GM12865 (cell line): ENCODE measurements around the gene USP21.

Experiments used
- DNase-seq: peaks from one replicate; pipeline ENCODE4 v3.0.0; 2010; ENCODE audit warnings: low read depth
- H3K4me3 ChIP-seq: 2 replicates; pipeline ENCODE4 v1.5.1; 2011; ENCODE audit warnings: mild to moderate bottlenecking, low read depth, low read length, control low read depth
- TF ChIP-seq, protein P1 (sequence below): IDR thresholded peaks from 2 replicates; pipeline ENCODE4 v1.5.1; 2011; ENCODE audit warnings: low read length, control low read depth, low read depth, inconsistent platforms; ENCODE audit not compliant: insufficient read depth; ENCODE audit errors: missing control alignments

USP21 gene

DNA sequence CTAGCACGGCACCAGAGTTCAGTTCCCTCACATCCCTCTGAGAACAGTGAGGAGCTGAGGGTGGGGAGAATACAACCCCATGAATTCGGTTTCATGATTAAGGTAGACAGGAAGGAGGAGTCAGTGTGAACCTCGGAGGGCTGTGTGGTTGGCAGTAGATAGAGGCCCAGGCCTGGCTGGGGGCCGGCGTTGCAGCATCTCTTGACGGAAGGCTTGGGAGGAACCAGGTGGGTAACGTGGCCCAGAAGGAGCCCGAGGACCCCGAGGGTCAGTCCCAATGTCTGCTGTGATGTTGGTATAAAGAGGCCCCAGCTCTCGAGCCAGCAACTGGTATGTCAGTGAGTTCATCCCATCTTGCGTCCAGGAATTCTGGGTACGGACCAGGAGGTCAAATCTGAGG is 12.4 kb downstream of the USP21 start:
- TF ChIP-seq, protein P1, sequence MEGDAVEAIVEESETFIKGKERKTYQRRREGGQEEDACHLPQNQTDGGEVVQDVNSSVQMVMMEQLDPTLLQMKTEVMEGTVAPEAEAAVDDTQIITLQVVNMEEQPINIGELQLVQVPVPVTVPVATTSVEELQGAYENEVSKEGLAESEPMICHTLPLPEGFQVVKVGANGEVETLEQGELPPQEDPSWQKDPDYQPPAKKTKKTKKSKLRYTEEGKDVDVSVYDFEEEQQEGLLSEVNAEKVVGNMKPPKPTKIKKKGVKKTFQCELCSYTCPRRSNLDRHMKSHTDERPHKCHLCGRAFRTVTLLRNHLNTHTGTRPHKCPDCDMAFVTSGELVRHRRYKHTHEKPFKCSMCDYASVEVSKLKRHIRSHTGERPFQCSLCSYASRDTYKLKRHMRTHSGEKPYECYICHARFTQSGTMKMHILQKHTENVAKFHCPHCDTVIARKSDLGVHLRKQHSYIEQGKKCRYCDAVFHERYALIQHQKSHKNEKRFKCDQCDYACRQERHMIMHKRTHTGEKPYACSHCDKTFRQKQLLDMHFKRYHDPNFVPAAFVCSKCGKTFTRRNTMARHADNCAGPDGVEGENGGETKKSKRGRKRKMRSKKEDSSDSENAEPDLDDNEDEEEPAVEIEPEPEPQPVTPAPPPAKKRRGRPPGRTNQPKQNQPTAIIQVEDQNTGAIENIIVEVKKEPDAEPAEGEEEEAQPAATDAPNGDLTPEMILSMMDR, result no peak
- no peak overlapping the region for H3K4me3 ChIP-seq
- no peak for DNase-seq

DNA sequence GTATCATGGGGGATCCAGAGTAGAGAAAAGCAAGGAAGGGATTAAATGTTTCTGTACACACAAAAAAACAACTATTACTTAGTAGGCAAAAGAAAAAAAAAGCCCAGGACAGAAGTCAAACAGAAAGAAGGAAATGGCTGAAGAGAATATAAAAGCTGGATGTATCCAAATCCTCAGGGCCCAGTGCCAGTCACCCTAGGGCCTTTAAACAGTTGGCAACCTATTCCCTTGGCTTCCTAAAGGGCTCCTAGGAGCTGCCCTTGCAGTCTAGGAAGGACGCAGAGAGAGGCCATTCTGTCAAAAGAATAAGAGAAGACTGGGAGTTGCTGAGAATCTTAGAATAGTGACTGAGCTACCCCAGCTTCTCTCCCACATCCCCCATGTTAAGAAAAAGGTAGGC is 13.0 kb downstream of the USP21 start:
- TF ChIP-seq, protein P1, result no peak
- no peak overlapping the region for H3K4me3 ChIP-seq
- no peak for DNase-seq

GRCh38 chr1:161172776-161173376 is 13.6 kb downstream of the USP21 start:
- DNase-seq, result no peak
- TF ChIP-seq, protein P1, result no peak
- H3K4me3 ChIP-seq, result no peak overlapping the region

DNA sequence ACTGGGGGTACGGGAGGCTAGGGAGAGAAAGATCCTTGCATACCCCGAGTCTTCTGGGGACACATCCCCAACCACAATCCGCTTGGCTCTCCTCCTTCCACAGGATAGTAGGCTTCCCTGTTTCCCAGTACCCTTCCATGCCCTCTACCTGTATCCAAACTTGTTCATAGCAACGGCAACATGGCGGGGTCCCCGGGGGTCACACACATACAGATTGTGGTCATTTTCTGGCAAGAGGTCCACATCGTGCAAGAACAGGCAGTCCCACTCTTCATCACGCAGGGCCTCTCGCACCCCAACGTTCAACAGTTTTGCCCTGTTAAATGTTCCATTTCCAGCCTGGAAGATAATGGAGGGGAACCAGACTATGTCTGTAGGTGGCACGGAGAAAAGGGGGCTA is 14.4 kb downstream of the USP21 start:
- DNase-seq, result no peak
- H3K4me3 ChIP-seq, result no peak overlapping the region
- TF ChIP-seq, protein P1, result no peak

GRCh38 chr1:161174911-161175310 is 15.6 kb downstream of the USP21 start:
- TF ChIP-seq, protein P1, result no peak
- DNase-seq, result no peak
- H3K4me3 ChIP-seq, result no peak overlapping the region

DNA sequence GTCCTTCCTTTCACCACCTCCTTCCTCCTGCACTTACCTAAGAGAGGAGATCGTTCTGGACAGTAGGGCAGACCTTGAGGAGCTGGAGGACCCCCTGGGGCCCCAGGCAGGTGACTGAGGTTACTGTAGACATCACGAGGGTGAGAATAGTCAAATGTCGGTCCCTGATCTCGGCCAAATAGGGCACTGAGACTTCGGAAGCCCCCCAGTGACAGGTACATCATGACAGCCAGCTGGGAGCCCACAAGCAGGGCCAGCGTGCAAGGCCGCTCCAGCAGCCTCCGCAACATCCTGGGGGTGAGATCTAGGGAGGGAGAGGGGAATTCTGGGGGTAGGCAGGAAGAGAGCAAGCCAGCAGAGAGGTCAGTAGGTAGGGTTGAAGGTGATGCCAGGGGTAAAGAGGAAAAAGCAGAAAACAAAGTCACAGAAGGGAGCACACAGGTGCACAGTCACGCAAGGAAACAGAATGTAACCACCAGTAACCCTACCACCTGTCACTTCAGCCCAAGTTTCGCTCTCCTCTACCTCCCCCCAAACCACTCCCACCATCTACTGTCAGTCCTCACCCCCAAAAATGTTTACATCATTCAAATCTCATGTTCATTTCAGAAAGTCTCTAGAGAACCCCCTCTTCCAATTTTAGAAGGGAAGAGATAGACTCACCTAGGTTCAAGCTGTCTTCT is 16.6 kb downstream of the USP21 start:
- peak; percentile 69 for DNase-seq
- TF ChIP-seq, protein P1, result no peak
- H3K4me3 ChIP-seq, result peak overlapping the region; percentile 74
